Skeletal muscle tissue (tissue), 4 donors: ENCODE measurements around the gene PRPF40A. TPM values are rescaled to one million over a fixed set of nuclear protein-coding genes. Genes with fewer than 3 reads are reported as not detected.
A peak's percentile ranks its signal among the peaks of the same experiment; 100 is the strongest.

Experiments
- H3K27ac ChIP-seq: one replicate; pipeline ENCODE4 v1.7.0; 2013; ENCODE audit warnings: mild to moderate bottlenecking, low read depth, low read length, inconsistent platforms
- H3K27me3 ChIP-seq, 3 donors: one replicate each; pipeline ENCODE4 v1.7.0; 2013; ENCODE audit warnings: low read length in 3 of 3; ENCODE audit not compliant: control insufficient read depth in 3 of 3, insufficient read depth in 3 of 3
- H3K36me3 ChIP-seq, 3 donors: one replicate each; pipeline ENCODE4 v1.7.0; 2013; ENCODE audit warnings: low read length in 3 of 3; ENCODE audit not compliant: control insufficient read depth in 3 of 3, insufficient read depth in 3 of 3
- H3K4me1 ChIP-seq, 3 donors: one replicate each; pipeline ENCODE4 v1.7.0; 2013; ENCODE audit warnings: low read length in 3 of 3, mild to moderate bottlenecking in 3 of 3; ENCODE audit not compliant: control insufficient read depth in 3 of 3, insufficient read depth in 3 of 3
- H3K4me3 ChIP-seq, 3 donors: one replicate each; pipeline ENCODE4 v1.7.0; 2013; ENCODE audit warnings: low read length in 3 of 3
- H3K9ac ChIP-seq, 3 donors: one replicate each; pipeline ENCODE4 v1.7.0; 2013; ENCODE audit warnings: low read length in 3 of 3, mild to moderate bottlenecking in 3 of 3, moderate library complexity in 2 of 3, low read depth in 1 of 3
- H3K9me3 ChIP-seq, 3 donors: one replicate each; pipeline ENCODE4 v1.7.0; 2013; ENCODE audit warnings: low read length in 3 of 3; ENCODE audit not compliant: control insufficient read depth in 3 of 3
- total RNA-seq: library from RNA; depleted of rRNA; stranded (reverse); fragments of >200 nt; gene quantifications from one replicate; pipeline ENCODE4 v1.2.3, GENCODE V29; 2014
- donor health status: Osteomylitis.

The PRPF40A gene
- total RNA-seq, 1 donor from 2014 or later: 34.4 TPM

- Histone ChIP-seq H3K27me3 (no peaks in the 10 kb centered on the region), H3K4me1 (no peaks in the 10 kb centered on the region), H3K36me3 (peaks cover 25 to 73% (median 54%) of the 10 kb centered on the region in 3 donors), H3K9ac (no peak overlapping the region), H3K27ac (no peak overlapping the region), H3K4me3 (no peak overlapping the region), H3K9me3 (no peaks in the 10 kb centered on the region)
Measured at GRCh38 chr2:152661076-152661475, 56.2 kb downstream of the PRPF40A start.

GRCh38 chr2:152658221-152658620 lies 59.0 kb downstream of the PRPF40A start:
- no peak overlapping the region for H3K9ac ChIP-seq
- H3K4me3 ChIP-seq: no peak overlapping the region
- no peak overlapping the region for H3K27ac ChIP-seq
- H3K27me3 ChIP-seq: no peaks in the 10 kb centered on the region
- H3K36me3 ChIP-seq: peaks cover 15 to 60% (median 40%) of the 10 kb centered on the region in 3 donors
- no peaks in the 10 kb centered on the region for H3K9me3 ChIP-seq
- H3K4me1 ChIP-seq: no peaks in the 10 kb centered on the region

GRCh38 chr2:152657043-152657442 lies 60.2 kb downstream of the PRPF40A start:
- H3K36me3 ChIP-seq: peaks cover 10 to 58% (median 36%) of the 10 kb centered on the region in 3 donors
- no peaks in the 10 kb centered on the region for H3K9me3 ChIP-seq

DNA sequence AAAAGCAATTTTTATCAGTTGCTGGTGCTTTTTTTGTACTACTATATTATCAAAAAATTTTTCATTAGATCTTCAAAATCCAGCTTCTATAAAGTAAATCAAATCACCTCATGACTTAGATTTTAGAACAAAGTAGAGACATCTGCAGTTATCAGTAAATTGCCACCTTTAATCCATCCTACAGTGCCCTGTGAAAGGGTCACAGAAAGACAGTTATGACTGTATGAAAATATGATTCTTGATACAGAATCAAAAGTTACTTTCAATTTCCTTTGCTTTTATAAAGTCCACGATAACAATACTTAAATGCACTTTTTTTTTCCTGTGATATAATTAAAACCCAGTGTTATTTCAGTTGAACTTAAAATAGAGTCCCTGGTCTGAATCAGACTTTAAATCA lies 61.4 kb downstream of the PRPF40A start:
- H3K36me3 ChIP-seq: peaks cover 6 to 51% (median 33%) of the 10 kb centered on the region in 3 donors
- H3K27me3 ChIP-seq: no peaks in the 10 kb centered on the region
- no peak overlapping the region for H3K4me3 ChIP-seq
- no peak overlapping the region for H3K9ac ChIP-seq
- H3K27ac ChIP-seq: no peak overlapping the region
- H3K9me3 ChIP-seq: no peaks in the 10 kb centered on the region
- H3K4me1 ChIP-seq: no peaks in the 10 kb centered on the region

More at GRCh38 chr2:152657043-152657442, 60.2 kb downstream of the PRPF40A start:
- H3K4me1 ChIP-seq: no peaks in the 10 kb centered on the region
- no peak overlapping the region for H3K9ac ChIP-seq
- no peak overlapping the region for H3K4me3 ChIP-seq
- no peaks in the 10 kb centered on the region for H3K27me3 ChIP-seq
- H3K27ac ChIP-seq: no peak overlapping the region

DNA sequence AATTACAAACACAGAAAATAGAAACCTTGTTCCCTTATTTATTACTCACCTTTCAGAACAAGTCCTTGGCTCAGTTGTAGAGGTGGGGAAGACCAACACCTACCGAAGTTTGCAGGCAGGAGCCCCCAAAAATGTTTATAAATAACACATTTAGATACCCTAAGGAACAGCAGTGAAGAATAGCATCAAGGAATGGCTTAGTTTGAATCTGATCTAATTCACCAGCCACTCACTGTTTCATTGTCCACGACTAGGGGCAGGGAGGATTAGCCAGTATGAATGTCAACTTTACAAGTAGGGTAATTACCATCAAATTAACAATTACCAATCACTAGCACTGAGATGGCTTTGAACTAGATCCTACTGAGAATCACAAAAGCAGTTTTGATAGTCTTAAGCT lies 65.4 kb downstream of the PRPF40A start:
- peaks cover 2 to 20% (median 3%) of the 10 kb centered on the region in 3 donors for H3K36me3 ChIP-seq
- no peak overlapping the region for H3K9ac ChIP-seq
- H3K27ac ChIP-seq: no peak overlapping the region
- H3K27me3 ChIP-seq: no peaks in the 10 kb centered on the region
- H3K9me3 ChIP-seq: no peaks in the 10 kb centered on the region
- H3K4me3 ChIP-seq: no peak overlapping the region
- peaks cover 6 to 11% (median 10%) of the 10 kb centered on the region in 3 donors for H3K4me1 ChIP-seq

DNA sequence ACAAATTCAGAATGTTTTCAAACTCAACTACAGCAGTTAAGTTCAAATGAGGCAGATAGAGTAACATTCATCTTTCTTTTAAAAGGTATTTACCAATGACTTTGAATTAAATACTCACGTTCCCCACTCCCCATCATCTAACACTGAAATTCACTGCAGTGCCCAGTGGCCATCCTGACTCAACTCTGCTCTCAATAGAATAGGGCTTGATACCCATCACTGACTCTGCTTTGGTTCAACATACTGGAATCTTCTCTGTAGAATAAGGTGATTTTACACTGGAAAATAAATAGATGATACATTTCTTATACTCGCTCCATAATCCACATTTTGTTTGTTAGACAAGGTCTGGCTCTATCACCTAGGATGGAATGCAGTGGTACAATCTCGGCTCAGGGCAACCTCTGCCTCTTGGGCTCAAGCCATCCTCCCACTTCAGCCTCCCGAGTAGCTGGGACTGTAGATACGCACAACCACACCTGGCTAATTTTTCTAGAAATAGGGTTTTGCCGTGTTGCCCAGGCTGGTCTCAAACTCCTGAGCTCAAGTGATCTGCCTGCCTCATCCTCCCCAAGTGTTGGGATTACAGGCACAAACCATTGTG lies 66.4 kb downstream of the PRPF40A start:
- Histone ChIP-seq H3K9ac (no peak overlapping the region), H3K4me1 (peaks cover 6 to 12% (median 11%) of the 10 kb centered on the region in 3 donors), H3K36me3 (peaks cover 0 to 12% (median 0%) of the 10 kb centered on the region in 3 donors), H3K9me3 (no peaks in the 10 kb centered on the region), H3K27me3 (no peaks in the 10 kb centered on the region), H3K4me3 (no peak overlapping the region), H3K27ac (no peak overlapping the region)

DNA sequence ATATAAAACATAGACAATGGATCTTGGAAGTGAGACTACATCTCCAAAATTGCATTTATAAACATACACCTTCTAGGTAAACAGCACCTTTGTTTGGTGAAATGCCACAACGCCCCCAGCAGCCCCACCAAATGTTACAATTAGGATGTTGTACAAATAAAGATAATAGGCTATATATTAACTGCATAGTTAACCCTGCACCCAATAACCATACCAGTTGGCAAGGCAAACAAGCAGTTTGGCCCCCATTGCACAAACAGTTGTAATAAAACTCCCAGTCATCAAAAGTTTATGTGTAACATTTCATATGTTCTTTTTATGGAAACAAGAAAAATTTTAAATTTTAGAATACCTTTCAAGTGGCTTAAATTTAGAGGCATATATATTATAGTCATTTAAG lies 67.3 kb downstream of the PRPF40A start:
- Histone ChIP-seq H3K9ac (no peak overlapping the region), H3K27ac (no peak overlapping the region), H3K27me3 (no peaks in the 10 kb centered on the region), H3K9me3 (no peaks in the 10 kb centered on the region), H3K36me3 (peaks cover 2 to 15% (median 7%) of the 10 kb centered on the region in 3 donors), H3K4me1 (peaks cover 6 to 12% (median 11%) of the 10 kb centered on the region in 3 donors), H3K4me3 (no peak overlapping the region)

DNA sequence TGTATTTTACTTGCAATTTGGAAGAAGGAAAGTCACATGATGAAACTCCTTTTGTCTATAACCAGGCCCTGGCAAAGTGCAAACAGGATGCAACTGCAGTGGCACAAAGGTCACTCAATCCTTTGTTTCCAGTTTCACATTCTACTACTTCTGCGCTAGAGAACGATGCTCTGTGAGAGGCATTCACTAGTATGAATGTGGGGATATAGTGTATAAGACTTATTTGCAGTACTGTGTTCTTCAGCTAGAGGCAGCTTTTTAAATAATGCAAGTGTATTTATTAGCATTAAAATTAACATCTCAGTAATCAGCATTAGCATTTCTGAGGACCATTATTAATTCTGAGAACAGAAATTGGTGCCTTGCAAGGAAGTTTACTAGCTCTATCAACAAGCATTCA lies 68.9 kb downstream of the PRPF40A start:
- H3K36me3 ChIP-seq: peaks cover 5 to 17% (median 11%) of the 10 kb centered on the region in 3 donors
- no peak overlapping the region for H3K27ac ChIP-seq
- no peak overlapping the region for H3K4me3 ChIP-seq
- H3K9ac ChIP-seq: no peak overlapping the region
- no peaks in the 10 kb centered on the region for H3K27me3 ChIP-seq
- no peaks in the 10 kb centered on the region for H3K9me3 ChIP-seq
- peaks cover 6 to 12% (median 11%) of the 10 kb centered on the region in 3 donors for H3K4me1 ChIP-seq

GRCh38 chr2:152647552-152647951 lies 69.7 kb downstream of the PRPF40A start:
- Histone ChIP-seq H3K27me3 (no peaks in the 10 kb centered on the region), H3K36me3 (peaks cover 8 to 21% (median 17%) of the 10 kb centered on the region in 3 donors), H3K9ac (peak overlapping the region; percentile 10 to 48 (median 16)), H3K9me3 (no peaks in the 10 kb centered on the region), H3K4me3 (no peak overlapping the region), H3K4me1 (peaks cover 6 to 12% (median 11%) of the 10 kb centered on the region in 3 donors), H3K27ac (no peak overlapping the region)

- Histone ChIP-seq H3K9me3 (no peaks in the 10 kb centered on the region), H3K4me1 (peaks cover 6 to 12% (median 11%) of the 10 kb centered on the region in 3 donors), H3K27ac (peak overlapping the region; percentile 7)
Measured at GRCh38 chr2:152646775-152647174, 70.5 kb downstream of the PRPF40A start.

More at GRCh38 chr2:152646775-152647174, 70.5 kb downstream of the PRPF40A start:
- H3K27me3 ChIP-seq: no peaks in the 10 kb centered on the region
- H3K36me3 ChIP-seq: peaks cover 12 to 23% (median 19%) of the 10 kb centered on the region in 3 donors
- H3K9ac ChIP-seq: no peak overlapping the region
- H3K4me3 ChIP-seq: no peak overlapping the region
